Peyer's patch (tissue), 4 donors: ENCODE measurements around the gene TMEM204. TPM values are rescaled to one million over a fixed set of nuclear protein-coding genes. Genes with fewer than 3 reads are reported as not detected.

ENCODE experiments used
- DNase-seq, 3 donors: peaks; one replicate each; pipeline ENCODE4 v3.0.0-alpha.2; 2017 to 2019
- H3K27ac ChIP-seq, 4 donors: fragments of 200-600 bp; sonication (generic); one replicate each; pipeline ENCODE4 v1.5.1; 2016 to 2019
- H3K27me3 ChIP-seq, 2 donors: fragments of 200-600 bp; sonication (generic); one replicate each; pipeline ENCODE4 v1.5.1; 2019
- H3K36me3 ChIP-seq, 3 donors: fragments of 200-600 bp; sonication (generic); one replicate each; pipeline ENCODE4 v1.5.1; 2016 to 2019
- H3K4me1 ChIP-seq, 4 donors: fragments of 200-600 bp; sonication (generic); one replicate each; pipeline ENCODE4 v1.5.1; 2016 to 2019
- H3K4me3 ChIP-seq, 4 donors: fragments of 200-600 bp; sonication (generic); 1 replicate in 3 of 4; 2 replicates in 1 of 4; pipeline ENCODE4 v1.5.1; 2016 to 2019; ENCODE audit warnings: mild to moderate bottlenecking in 1 of 4
- H3K9me3 ChIP-seq, 4 donors: fragments of 200-600 bp; sonication (generic); one replicate each; pipeline ENCODE4 v1.5.1; 2016 to 2019; ENCODE audit warnings: mild to moderate bottlenecking in 1 of 4
- CTCF ChIP-seq, 6 experiments: fragments of 450-650 bp in 4 of 6; fragments of 200-600 bp in 2 of 6; sonication (generic) in 1 of 6; IDR thresholded peaks; one replicate each; pipeline ENCODE4 v1.5.1; 2017 to 2019; ENCODE audit warnings: antibody characterized with exemption in 6 of 6, mild to moderate bottlenecking in 3 of 6, moderate library complexity in 1 of 6
- POLR2A ChIP-seq, 2 donors: fragments of 450-650 bp; IDR thresholded peaks; one replicate each; pipeline ENCODE4 v1.5.1; 2017; ENCODE audit warnings: antibody characterized with exemption in 2 of 2, mild to moderate bottlenecking in 2 of 2, moderate library complexity in 2 of 2
- total RNA-seq, 4 donors: library from RNA; depleted of rRNA; stranded (reverse); fragments of >200 nt; gene quantifications; one replicate each; pipeline ENCODE4 v1.1.0, GENCODE V29; 2016

TMEM204 gene
- total RNA-seq, 4 donors from 2014 or later: 7.4 to 42.1 (median 11.6) TPM

GRCh38 chr16:1506494-1507213 is 26.8 kb upstream of the TMEM204 start:
- Histone ChIP-seq H3K9me3 (no peaks in the 10 kb centered on the region), H3K27me3 (no peaks in the 10 kb centered on the region), H3K27ac (no peak overlapping the region), H3K36me3 (peaks cover 0 to 41% (median 0%) of the 10 kb centered on the region in 3 donors), H3K4me1 (no peaks in the 10 kb centered on the region), H3K4me3 (no peak overlapping the region)
- TF ChIP-seq POLR2A (IDR thresholded peaks at IDR 0.05) (no peak), CTCF (IDR thresholded peaks at IDR 0.05) (no peak)
- no peak for DNase-seq

GRCh38 chr16:1508494-1509187 is 24.8 kb upstream of the TMEM204 start:
- no peaks in the 10 kb centered on the region for H3K4me1 ChIP-seq
- DNase-seq: no peak
- H3K27me3 ChIP-seq: no peaks in the 10 kb centered on the region
- no peak overlapping the region for H3K4me3 ChIP-seq
- no peak overlapping the region for H3K27ac ChIP-seq
- peaks cover 0 to 21% (median 0%) of the 10 kb centered on the region in 3 donors for H3K36me3 ChIP-seq
- no peaks in the 10 kb centered on the region for H3K9me3 ChIP-seq
- no peak for TF ChIP-seq POLR2A (IDR thresholded peaks at IDR 0.05)
- no peak for TF ChIP-seq CTCF (IDR thresholded peaks at IDR 0.05)

- Histone ChIP-seq H3K27ac (peak overlapping the region in 2 of 4 donors; percentile 39 to 44), H3K4me3 (no peak overlapping the region), H3K4me1 (no peaks in the 10 kb centered on the region), H3K36me3 (peaks cover 0 to 20% (median 0%) of the 10 kb centered on the region in 3 donors), H3K27me3 (no peaks in the 10 kb centered on the region), H3K9me3 (peaks cover 0 to 5% (median 0%) of the 10 kb centered on the region in 4 donors)
- DNase-seq: no peak
- TF ChIP-seq POLR2A (IDR thresholded peaks at IDR 0.05): no peak
- no peak for TF ChIP-seq CTCF (IDR thresholded peaks at IDR 0.05)
These were observed 23.9 kb upstream of the TMEM204 start for GRCh38 chr16:1509307-1510221.

GRCh38 chr16:1510272-1510671 is 23.2 kb upstream of the TMEM204 start:
- no peak for DNase-seq
- Histone ChIP-seq H3K9me3 (peaks cover 0 to 5% (median 0%) of the 10 kb centered on the region in 4 donors), H3K4me3 (no peak overlapping the region), H3K27me3 (no peaks in the 10 kb centered on the region), H3K27ac (peak overlapping the region in 2 of 4 donors; percentile 39 to 44), H3K36me3 (peaks cover 0 to 19% (median 0%) of the 10 kb centered on the region in 3 donors), H3K4me1 (no peaks in the 10 kb centered on the region)
- TF ChIP-seq POLR2A (IDR thresholded peaks at IDR 0.05) (no peak), CTCF (IDR thresholded peaks at IDR 0.05) (no peak)

- DNase-seq: no peak
- H3K27me3 ChIP-seq: no peaks in the 10 kb centered on the region
- H3K36me3 ChIP-seq: peaks cover 0 to 16% (median 0%) of the 10 kb centered on the region in 3 donors
- H3K4me1 ChIP-seq: no peaks in the 10 kb centered on the region
- H3K9me3 ChIP-seq: peaks cover 0 to 5% (median 0%) of the 10 kb centered on the region in 4 donors
- no peak for TF ChIP-seq CTCF (IDR thresholded peaks at IDR 0.05)
- no peak for TF ChIP-seq POLR2A (IDR thresholded peaks at IDR 0.05)
- H3K4me3 ChIP-seq: no peak overlapping the region
- no peak overlapping the region for H3K27ac ChIP-seq
These were observed 22.5 kb upstream of the TMEM204 start for GRCh38 chr16:1510941-1511351.
